Heart left ventricle (tissue), 16 donors: ENCODE measurements around the gene FXYD7. TPM values are rescaled to one million over a fixed set of nuclear protein-coding genes. Genes with fewer than 3 reads are reported as not detected.

Source experiments
- ATAC-seq, 4 donors: fragments of 200-7000 bp; cut with Tn5 transposase; one replicate each; pipeline ENCODE4 v1.9.1; 2020 to 2022; ENCODE audit warnings: moderate library complexity in 4 of 4, mild to moderate bottlenecking in 3 of 4, moderate number of reproducible peaks in 1 of 4
- DNase-seq, 5 donors: peaks; one replicate each; pipeline ENCODE4 v3.0.0-alpha.2; 2020
- H3K27ac ChIP-seq, 12 donors: fragments of 200-600 bp; sonication (generic) in 4 of 12; one replicate each; pipeline versions ENCODE4 v1.5.0 to v1.8.0; 2016 to 2022; ENCODE audit warnings: mild to moderate bottlenecking in 2 of 12
- H3K27me3 ChIP-seq, 9 donors: fragments of 200-600 bp; sonication (generic) in 2 of 9; one replicate each; pipeline versions ENCODE4 v1.5.1 to v1.8.0; 2016 to 2022; ENCODE audit warnings: mild to moderate bottlenecking in 3 of 9
- H3K36me3 ChIP-seq, 9 donors: fragments of 200-600 bp; sonication (generic) in 2 of 9; one replicate each; pipeline versions ENCODE4 v1.5.0 to v1.8.0; 2018 to 2022; ENCODE audit warnings: mild to moderate bottlenecking in 2 of 9
- H3K4me1 ChIP-seq, 12 donors: fragments of 200-600 bp; sonication (generic) in 4 of 12; one replicate each; pipeline versions ENCODE4 v1.5.0 to v1.8.0; 2016 to 2022; ENCODE audit warnings: mild to moderate bottlenecking in 3 of 12
- H3K4me3 ChIP-seq, 12 donors: fragments of 200-600 bp; sonication (generic) in 4 of 12; one replicate each; pipeline versions ENCODE4 v1.5.0 to v1.8.0; 2017 to 2022; ENCODE audit warnings: mild to moderate bottlenecking in 9 of 12, moderate library complexity in 4 of 12
- H3K9me3 ChIP-seq, 12 donors: fragments of 200-600 bp; sonication (generic) in 4 of 12; one replicate each; pipeline versions ENCODE4 v1.5.0 to v1.8.0; 2016 to 2022; ENCODE audit warnings: mild to moderate bottlenecking in 1 of 12
- POLR2A ChIP-seq, 2 donors: fragments of 450-650 bp; IDR thresholded peaks; one replicate each; pipeline ENCODE4 v1.6.1; 2017; ENCODE audit warnings: antibody characterized with exemption in 2 of 2, mild to moderate bottlenecking in 2 of 2, moderate library complexity in 2 of 2
- WGBS, 4 donors: extraction: QIAGEN DNeasy Blood & Tissue Kit in 2 of 4; methylation state at CpG; one replicate each; pipeline versions ENCODE4 v1.1.5 to v1.1.7; 2013 to 2018; 5-methylcytosine and 5-hydroxymethylcytosine counted together
- intact Hi-C, 10 donors: fragments of 100-400 bp; cut with DNase I; formaldehyde crosslinking; loops; one replicate each; pipeline versions ENCODE4 v1.11.1 to v1.14.2; 2022
- polyA plus RNA-seq, 2 donors: library from polyadenylated mRNA; stranded (reverse); fragments of 200-250 nt; gene quantifications; one replicate each; pipeline ENCODE4 v1.2.3, GENCODE V29; 2013
- total RNA-seq, 9 donors: library from RNA; depleted of rRNA in 2 of 9; stranded (reverse); fragments of >200 nt in 2 of 9; fragmentation: NEBNext Ultra II Directional in 3 of 9; extraction: Animal tissue kit (Norgen Biotek cat#: 25700) in 3 of 9; gene quantifications; one replicate each; pipeline versions ENCODE4 v1.1.0 to v1.2.4, GENCODE V29; 2016 to 2023
- TF ChIP-seq, protein P1 (sequence below), 12 donors: fragments of 200-600 bp; sonication (generic) in 4 of 12; IDR thresholded peaks; one replicate each; pipeline versions ENCODE4 v1.5.0 to v1.8.0; 2018 to 2022; ENCODE audit warnings: antibody characterized with exemption in 12 of 12, mild to moderate bottlenecking in 5 of 12
- donor health status: ischemic (EF 13 %, LVEDD 7.1; RV severe dilation, severe dysfunction).
- donor health status: healthy with polysubstance abuse.
- donor health status: DM: no; HTN: yes; CAD: no.
- donor health status: DM: no; HTN: no; CAD: no.
- donor health status: ischemic (EF 25% LVEDD 6.9; RV normal size, moderate dysfunction).
- donor health status: ischemic (EF 25% LVEDD 5.7; RV mildly dilated, moderate dysfunction).
- donor health status: healthy.
- donor health status: DM: yes; HTN: yes; CAD: no.
- donor health status: ischemic (EF 35%, LVEDD 5.7; RV mildly dilated, moderate dysfunction).
- donor health status: nonischemic (EF 11% LVEDD 7.7; RV severe dilation, severe dysfunction).
- donor health status: DM: yes; HTN: yes; CAD: no.
- donor health status: PGD.
- donor health status: ischemic (EF 29% LVEDD 5.4; RV normal size, mild dysfunction).
- donor health status: nonischemic (EF 23%, LVEDD 6.1; RV moderate dilation, normal function).

Gene FXYD7
- total and polyA plus RNA-seq, 11 donors: 0.21 to 0.52 (median 0.28) TPM; not detected in 8

DNA sequence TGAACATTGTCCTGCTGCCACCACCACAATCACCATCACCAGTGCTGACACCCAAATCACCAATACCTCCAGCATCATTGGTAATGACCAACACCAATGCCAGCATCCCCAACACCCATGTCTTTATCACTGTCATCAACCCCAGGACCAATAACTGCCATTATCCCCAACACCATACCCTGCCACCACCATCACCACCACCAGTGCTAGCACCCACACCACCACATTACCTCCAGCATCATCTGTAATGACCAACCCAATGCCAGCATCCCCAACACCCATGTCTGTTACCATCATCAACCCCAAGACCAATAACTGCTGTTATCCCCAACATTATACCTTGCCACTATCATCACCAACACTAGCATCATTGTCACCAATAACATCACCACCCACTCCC is 10.8 kb upstream of the FXYD7 start:
- Histone ChIP-seq H3K27me3 (no peaks in the 10 kb centered on the region), H3K36me3 (no peaks in the 10 kb centered on the region), H3K4me1 (peaks cover 0 to 22% (median 9%) of the 10 kb centered on the region in 12 donors), H3K9me3 (no peaks in the 10 kb centered on the region), H3K27ac (no peak overlapping the region), H3K4me3 (no peak overlapping the region)
- intact Hi-C loops: loop anchor here in 6 of 10 donors (5.0 to 10.0 kb wide), 3 partner anchors 65 to 87 kb away; partner anchors contain the start of gene HPN (in 1 of the 6)
- TF ChIP-seq, protein P1, sequence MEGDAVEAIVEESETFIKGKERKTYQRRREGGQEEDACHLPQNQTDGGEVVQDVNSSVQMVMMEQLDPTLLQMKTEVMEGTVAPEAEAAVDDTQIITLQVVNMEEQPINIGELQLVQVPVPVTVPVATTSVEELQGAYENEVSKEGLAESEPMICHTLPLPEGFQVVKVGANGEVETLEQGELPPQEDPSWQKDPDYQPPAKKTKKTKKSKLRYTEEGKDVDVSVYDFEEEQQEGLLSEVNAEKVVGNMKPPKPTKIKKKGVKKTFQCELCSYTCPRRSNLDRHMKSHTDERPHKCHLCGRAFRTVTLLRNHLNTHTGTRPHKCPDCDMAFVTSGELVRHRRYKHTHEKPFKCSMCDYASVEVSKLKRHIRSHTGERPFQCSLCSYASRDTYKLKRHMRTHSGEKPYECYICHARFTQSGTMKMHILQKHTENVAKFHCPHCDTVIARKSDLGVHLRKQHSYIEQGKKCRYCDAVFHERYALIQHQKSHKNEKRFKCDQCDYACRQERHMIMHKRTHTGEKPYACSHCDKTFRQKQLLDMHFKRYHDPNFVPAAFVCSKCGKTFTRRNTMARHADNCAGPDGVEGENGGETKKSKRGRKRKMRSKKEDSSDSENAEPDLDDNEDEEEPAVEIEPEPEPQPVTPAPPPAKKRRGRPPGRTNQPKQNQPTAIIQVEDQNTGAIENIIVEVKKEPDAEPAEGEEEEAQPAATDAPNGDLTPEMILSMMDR (IDR thresholded peaks at IDR 0.05): no peak
- TF ChIP-seq POLR2A (IDR thresholded peaks at IDR 0.05): no peak
- no peak for DNase-seq
- ATAC-seq: no peak

DNA sequence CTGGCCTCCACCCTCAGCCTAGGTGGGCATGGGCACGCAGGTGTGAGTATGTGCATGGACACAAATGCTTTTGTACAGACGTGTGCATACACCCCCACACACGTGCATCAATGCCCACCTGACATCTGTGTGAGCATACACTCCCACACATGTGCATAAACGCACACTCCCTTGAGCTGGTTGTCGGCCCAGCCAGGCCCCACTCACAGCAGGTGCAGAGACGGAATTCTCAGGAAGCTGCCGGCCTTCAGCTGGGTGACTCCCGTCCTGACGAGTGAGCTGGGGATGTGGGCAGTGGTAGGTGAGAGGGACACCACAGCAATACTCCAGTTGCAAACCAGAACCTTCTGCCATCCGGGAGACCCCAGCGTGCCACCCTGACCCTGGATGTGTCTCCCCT is 9.2 kb upstream of the FXYD7 start:
- DNase-seq (no peak), ATAC-seq (no peak)
- TF ChIP-seq, protein P1 (IDR thresholded peaks at IDR 0.05): no peak
- TF ChIP-seq POLR2A (IDR thresholded peaks at IDR 0.05): no peak
- H3K4me1 ChIP-seq: peaks cover 0 to 38% (median 17%) of the 10 kb centered on the region in 12 donors
- WGBS, 4 donors: 62 to 79% (median 74%) methylated on average over 8 to 11 of the region's 11 CpGs
- no peaks in the 10 kb centered on the region for H3K9me3 ChIP-seq
- intact Hi-C loops: loop anchor here in 7 of 10 donors (2.0 to 10.0 kb wide), 4 partner anchors 19 to 89 kb away; partner anchors contain the start of genes FXYD3 (in 2 of the 7) and HPN (in 1 of the 7)
- H3K27me3 ChIP-seq: no peaks in the 10 kb centered on the region
- H3K4me3 ChIP-seq: peak overlapping the region in 9 of 12 donors; percentile 28 to 53 (median 43)
- peak overlapping the region in 5 of 12 donors; percentile 4 to 74 (median 72) for H3K27ac ChIP-seq
- H3K36me3 ChIP-seq: no peaks in the 10 kb centered on the region

GRCh38 chr19:35134601-35135242 is 8.3 kb upstream of the FXYD7 start, which contains the start of gene LGI4:
TSS of gene LGI4 (minus strand) at chr19:35135059. CDS start at chr19:35134680, 379 bp downstream.
- Histone ChIP-seq H3K27ac (peak within 1 kb of the TSS; percentile 4 to 76 (median 66)), H3K36me3 (no peaks in the 10 kb centered on the region), H3K4me3 (peak within 1 kb of the TSS in 10 of 12 donors; percentile 13 to 53 (median 41)), H3K27me3 (peaks cover 0 to 4% (median 0%) of the 10 kb centered on the region in 9 donors), H3K4me1 (peaks cover 0 to 43% (median 20%) of the 10 kb centered on the region in 12 donors), H3K9me3 (no peaks in the 10 kb centered on the region)
- DNase-seq (no peak), ATAC-seq (no peak)
- TF ChIP-seq, protein P1 (IDR thresholded peaks at IDR 0.05): no peak
- TF ChIP-seq POLR2A (IDR thresholded peaks at IDR 0.05): no peak
- intact Hi-C loops: loop anchor here (1.0 to 10.0 kb wide), 8 partner anchors 20 to 162 kb away; partner anchors contain the start of genes FXYD3 (in 2 of the 10) and HPN (in 1 of the 10)
- 40 to 60% (median 53%) methylated on average over 14 to 15 of the region's 15 CpGs for WGBS, 4 donors

DNA sequence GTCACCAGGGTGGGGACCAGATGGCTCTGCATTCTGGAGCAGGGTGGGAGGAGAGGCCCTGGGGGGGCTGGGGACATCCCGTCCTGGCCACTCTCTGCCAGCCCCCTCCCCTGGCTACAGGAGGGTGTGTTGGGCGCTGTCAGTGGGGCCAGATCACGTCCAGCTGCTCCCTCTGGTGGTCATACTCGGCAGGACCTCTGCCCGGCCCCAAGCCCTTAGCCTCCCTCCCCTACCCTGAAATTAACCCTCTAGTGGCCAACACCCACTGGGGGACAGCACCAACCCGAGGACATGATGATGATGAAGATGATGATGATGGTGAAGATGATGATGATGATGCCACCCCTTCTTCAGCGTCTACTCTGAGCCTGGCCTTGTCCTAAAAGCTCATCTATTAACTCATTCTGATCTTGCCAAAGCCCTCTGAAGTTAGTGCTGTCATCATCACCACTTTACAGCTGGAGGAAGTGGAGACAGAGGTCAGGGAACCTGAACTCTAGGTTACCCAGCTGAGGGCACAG is 7.6 kb upstream of the FXYD7 start:
- WGBS, 4 donors: 0 to 1% (median 0%) methylated on average over 6 to 7 of the region's 7 CpGs
- no peak for TF ChIP-seq POLR2A (IDR thresholded peaks at IDR 0.05)
- TF ChIP-seq, protein P1 (IDR thresholded peaks at IDR 0.05): peak; percentile 86 to 97 (median 90)
- ATAC-seq (peak; percentile 32 to 56 (median 54)), DNase-seq (peak; percentile 78 to 87 (median 82))
- no peaks in the 10 kb centered on the region for H3K36me3 ChIP-seq
- H3K4me1 ChIP-seq: peaks cover 0 to 50% (median 27%) of the 10 kb centered on the region in 12 donors
- no peaks in the 10 kb centered on the region for H3K9me3 ChIP-seq
- H3K27ac ChIP-seq: peak overlapping the region in 10 of 12 donors; percentile 54 to 76 (median 68)
- peaks cover 0 to 8% (median 0%) of the 10 kb centered on the region in 9 donors for H3K27me3 ChIP-seq
- intact Hi-C loops: loop anchor here in 9 of 10 donors (1.0 to 10.0 kb wide), 8 partner anchors 21 to 163 kb away; partner anchors contain the start of genes FXYD3 (in 2 of the 9) and HPN (in 1 of the 9)
- peak overlapping the region in 9 of 12 donors; percentile 28 to 53 (median 43) for H3K4me3 ChIP-seq
